NCI-H446 treated with DMSO at 0.1 percent for 48 hours (cell line): ENCODE data around the gene RAD51C.
"Not testable (repeated sequence)": the region's sequence is repeated elsewhere in the genome, so short reads cannot be mapped to it uniquely, and the experiment has no call there.

ENCODE experiments used
- DNase-seq: peaks from one replicate; lab custom pipeline; 2025; lab: John Stamatoyannopoulos, UW

RAD51C gene

GRCh38 chr17:58684462-58684861 lies 7.9 kb upstream of the RAD51C start:
- not testable (repeated sequence) for DNase-seq

GRCh38 chr17:58686980-58687379 lies 5.4 kb upstream of the RAD51C start:
- DNase-seq: no peak

GRCh38 chr17:58688521-58688920 lies 3.9 kb upstream of the RAD51C start:
- no peak for DNase-seq

DNA sequence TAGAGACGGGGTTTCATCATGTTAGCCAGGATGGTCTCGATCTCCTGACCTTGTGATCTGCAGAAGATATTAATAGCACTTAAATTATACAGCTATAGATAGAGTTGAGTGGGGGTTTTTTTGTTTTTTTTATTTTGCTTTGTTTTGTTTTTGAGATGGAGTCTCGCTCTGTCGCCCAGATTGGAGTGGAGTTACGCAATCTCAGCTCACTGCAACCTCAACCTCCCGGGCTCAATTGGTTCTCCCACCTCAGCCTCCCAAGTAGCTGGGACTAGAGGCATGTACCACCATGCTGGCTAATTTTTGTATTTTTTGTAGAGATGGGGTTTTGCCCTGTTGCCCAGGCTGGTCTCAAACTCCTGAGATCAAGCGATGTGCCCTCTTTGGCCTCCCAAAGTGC lies 2.4 kb upstream of the RAD51C start:
- not testable (repeated sequence) for DNase-seq

DNA sequence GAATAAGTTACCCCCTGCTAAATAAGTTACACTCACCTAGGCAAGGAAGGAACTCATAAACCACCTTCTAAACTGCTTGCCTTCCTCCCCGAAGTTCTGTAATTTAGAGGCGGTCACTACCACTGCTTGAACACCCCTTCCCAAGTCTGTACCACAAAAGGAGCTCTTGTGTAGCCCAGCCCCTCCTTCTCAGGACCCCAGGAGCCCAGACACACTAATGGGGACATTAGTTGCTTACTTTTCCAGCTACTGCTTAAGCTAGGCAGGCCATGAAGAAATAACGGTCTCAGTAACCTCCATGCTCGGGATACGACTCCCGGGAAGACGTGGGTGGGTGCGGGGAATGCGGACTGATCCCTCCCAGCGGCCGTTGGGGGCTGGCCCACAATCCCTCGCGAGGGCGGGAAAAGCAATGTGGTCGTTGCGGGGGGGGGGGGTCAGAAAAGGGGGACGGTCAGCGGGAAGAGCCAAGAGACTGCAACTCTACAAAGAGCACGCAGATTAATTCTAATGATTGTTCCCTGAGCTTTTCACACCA lies 632 bp upstream of the RAD51C start, which contains the start of gene TEX14:
TEX14 (minus strand) TSS at position 345 of the 538 bp plus-strand sequence. CDS start 40,044 bp downstream, outside the sequence.
- no peak for DNase-seq

- DNase-seq: no peak
These were observed 806 bp downstream of the RAD51C start for GRCh38 chr17:58693208-58693607.

GRCh38 chr17:58693751-58694150 lies 1.3 kb downstream of the RAD51C start:
- no peak for DNase-seq

- no peak for DNase-seq
These were observed 1.9 kb downstream of the RAD51C start for GRCh38 chr17:58694302-58694701.

DNA sequence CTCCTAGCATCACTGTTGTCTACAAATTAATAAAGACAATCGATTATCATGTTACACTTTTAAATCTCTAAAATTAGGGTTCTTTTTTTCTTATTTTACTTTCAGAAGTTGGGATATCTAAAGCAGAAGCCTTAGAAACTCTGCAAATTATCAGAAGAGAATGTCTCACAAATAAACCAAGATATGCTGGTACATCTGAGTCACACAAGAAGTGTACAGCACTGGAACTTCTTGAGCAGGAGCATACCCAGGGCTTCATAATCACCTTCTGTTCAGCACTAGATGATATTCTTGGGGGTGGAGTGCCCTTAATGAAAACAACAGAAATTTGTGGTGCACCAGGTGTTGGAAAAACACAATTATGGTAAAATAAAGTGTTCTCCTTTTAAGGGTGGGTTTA lies 2.4 kb downstream of the RAD51C start:
- no peak for DNase-seq

DNA sequence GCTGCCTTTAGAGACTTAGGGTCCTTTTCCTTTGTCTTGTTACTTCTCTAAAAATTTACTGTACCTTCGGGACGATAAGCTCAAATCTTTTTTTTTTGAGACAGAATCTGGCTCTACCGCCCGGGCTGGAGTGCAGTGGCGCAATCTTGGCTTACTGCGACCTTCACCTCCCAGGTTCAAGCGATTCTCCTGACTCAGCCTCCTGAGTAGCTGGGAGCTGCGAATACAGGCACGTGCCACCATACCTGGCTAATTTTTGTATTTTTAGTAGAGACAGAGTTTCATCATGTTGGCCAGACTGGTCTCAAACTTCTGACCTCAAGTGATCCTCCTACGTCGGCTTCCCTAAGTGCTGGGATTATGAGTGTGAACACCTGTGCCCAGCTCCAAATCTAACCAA lies 7.4 kb downstream of the RAD51C start:
- no peak for DNase-seq

DNA sequence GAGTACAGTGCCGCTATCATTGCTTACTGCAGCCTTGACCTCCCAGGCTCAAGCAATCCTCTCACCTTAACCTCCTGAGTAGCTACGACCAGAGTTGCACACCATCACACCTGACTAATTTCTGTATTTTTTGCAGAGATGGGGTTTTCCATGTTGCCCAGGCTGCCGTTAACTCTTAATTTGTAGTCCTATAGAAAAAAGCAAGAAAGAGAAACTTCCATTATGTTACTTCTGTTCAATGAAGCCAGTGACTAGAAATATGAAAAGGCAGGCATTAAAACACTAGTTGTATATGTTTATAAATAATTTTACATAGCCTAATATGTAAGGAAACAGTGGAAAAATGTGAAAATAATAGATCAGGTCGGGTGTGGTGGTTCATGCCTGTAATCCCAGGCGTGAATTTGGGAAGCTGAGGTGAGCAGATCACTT lies 9.7 kb downstream of the RAD51C start:
- no peak for DNase-seq

DNA sequence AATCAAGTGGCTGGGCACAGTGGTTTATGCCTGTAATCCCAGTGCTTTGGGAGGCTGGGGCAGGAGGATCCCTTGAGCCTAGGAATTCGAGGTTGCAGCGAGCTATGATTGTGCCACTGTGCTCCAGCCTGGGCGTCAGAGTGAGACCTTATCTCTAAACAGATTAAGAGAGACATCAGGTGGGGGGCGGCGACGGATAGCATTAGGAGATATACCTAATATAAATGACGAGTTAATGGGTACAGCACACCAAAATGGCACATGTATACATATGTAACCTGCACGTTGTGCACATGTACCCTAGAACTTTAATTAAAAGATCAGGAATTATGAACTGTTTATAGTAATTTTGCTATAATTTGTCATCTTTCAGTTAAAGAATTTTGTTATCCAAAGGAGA lies 10.3 kb downstream of the RAD51C start:
- DNase-seq: no peak

- no peak for DNase-seq
These were observed 10.9 kb downstream of the RAD51C start for GRCh38 chr17:58703137-58703915.

- no peak for DNase-seq
These were observed 11.5 kb downstream of the RAD51C start for GRCh38 chr17:58703916-58704286.

- DNase-seq: no peak
These were observed 14.1 kb downstream of the RAD51C start for GRCh38 chr17:58706351-58707140.

GRCh38 chr17:58710948-58711552 lies 18.6 kb downstream of the RAD51C start:
- DNase-seq: peak; percentile 7

DNA sequence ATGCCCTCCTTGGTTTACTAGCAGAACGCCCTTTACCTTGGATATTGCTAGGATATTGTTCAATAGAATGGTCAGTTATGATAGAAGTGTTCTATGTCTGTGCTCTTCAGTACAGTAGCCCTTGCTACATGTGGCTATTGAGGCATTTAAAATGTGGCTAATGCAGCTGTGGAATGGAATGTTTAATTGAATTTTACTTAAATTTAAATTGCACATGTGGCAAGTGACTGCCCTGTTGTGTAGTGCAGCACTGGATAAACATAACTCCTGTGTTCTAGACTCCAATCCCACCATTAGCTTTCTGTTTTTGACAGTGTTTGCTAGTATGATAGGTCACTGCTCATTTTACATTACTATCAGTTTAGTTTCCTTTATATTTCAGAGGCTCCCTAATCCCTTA lies 29.9 kb downstream of the RAD51C start:
- DNase-seq: no peak

GRCh38 chr17:58722696-58723095 lies 30.3 kb downstream of the RAD51C start:
- no peak for DNase-seq

DNA sequence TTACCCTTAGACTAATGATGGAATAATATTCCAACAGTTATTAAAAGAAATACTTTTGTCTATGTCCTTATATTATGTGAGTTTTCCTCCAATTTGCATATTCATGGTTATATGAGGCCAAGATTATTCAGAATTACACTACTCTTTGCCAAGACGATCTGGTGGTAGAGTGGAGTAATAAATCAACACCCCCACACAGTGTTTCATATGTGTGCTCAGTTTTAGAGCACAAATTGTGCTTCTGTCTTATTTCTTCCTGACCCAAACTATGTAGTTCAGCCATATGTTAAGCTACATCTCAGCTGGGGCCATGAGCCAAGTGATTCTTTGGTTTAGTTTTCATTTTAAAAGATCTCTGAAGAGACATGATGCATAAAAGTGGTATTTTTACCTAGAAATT lies 36.4 kb downstream of the RAD51C start:
- no peak for DNase-seq

DNA sequence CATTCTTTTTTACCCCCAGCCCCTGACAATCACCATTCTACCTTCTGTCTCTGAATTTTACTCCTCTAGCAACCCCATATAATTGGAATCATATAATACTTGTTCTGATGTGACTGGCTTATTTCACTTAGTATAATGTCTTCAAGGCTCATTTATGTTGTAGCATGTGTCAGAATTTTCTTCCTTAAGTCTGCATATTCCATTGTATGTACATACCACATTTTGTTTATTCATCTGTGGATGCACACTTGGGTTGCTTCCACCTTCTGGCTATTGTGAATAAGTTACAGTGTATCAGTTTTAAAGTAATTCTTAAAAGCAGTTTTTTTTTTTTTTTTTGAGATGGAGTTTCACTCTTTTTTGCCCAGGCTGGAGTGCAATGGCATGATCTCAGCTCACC lies 38.5 kb downstream of the RAD51C start:
- DNase-seq: no peak

GRCh38 chr17:58734040-58734439 lies 41.6 kb downstream of the RAD51C start:
- no peak for DNase-seq

GRCh38 chr17:58734811-58735210 lies 42.4 kb downstream of the RAD51C start:
- no peak for DNase-seq
